ENCODE measurements around the gene UNC80.

GRCh38 chr2:209788925-209789324 is 17.3 kb downstream of the UNC80 start:
- TF ChIP-seq POLR2A (IDR thresholded peaks at IDR 0.05) (no peak), CTCF (IDR thresholded peaks at IDR 0.05) (no peak)

Data from adrenal gland (tissue), 5 donors.